GM12878 (cell line): ENCODE measurements around the gene PRPF6. TPM values are rescaled to one million over a fixed set of nuclear protein-coding genes. Genes with fewer than 3 reads are reported as not detected.

Experiments used
- ATAC-seq: fragments of 200-7000 bp; cut with Tn5 transposase; 3 replicates; pipeline ENCODE4 v1.9.1; 2020; ENCODE audit warnings: mild to moderate bottlenecking, moderate library complexity
- BruUV-seq: library from RNA; stranded (reverse); fragments of 400-500 nt; replicated peaks from 2 replicates; lab custom pipeline; 2021; lab: Mats Ljungman, UMichigan
- CTCF ChIA-PET: fragments of 300-600 bp; sonication (Branson Sonifier 250); formaldehyde crosslinking; extraction: SDS; loops from one replicate; lab custom pipeline; 2021; ENCODE audit warnings: inconsistent platforms; lab: Yijun Ruan, JAX
- POLR2A ChIA-PET: fragments of 350-600 bp; formaldehyde crosslinking; extraction: SDS; loops from one replicate; lab custom pipeline; 2021; ENCODE audit warnings: inconsistent platforms; lab: Charles Lee
- RAD21 ChIA-PET: fragments of 300-600 bp; sonication (Branson Sonifier 250); formaldehyde crosslinking; loops from one replicate; lab custom pipeline; 2023; ENCODE audit warnings: antibody characterized with exemption; ENCODE audit not compliant: unreplicated experiment; lab: Charles Lee
- SMC1A ChIA-PET: fragments of 300-600 bp; sonication (Branson Sonifier 250); formaldehyde crosslinking; loops from one replicate; lab custom pipeline; 2023; ENCODE audit not compliant: unreplicated experiment, uncharacterized antibody; lab: Charles Lee
- DNase-seq: peaks from one replicate; pipeline ENCODE4 v3.0.0-alpha.2; 2011; ENCODE audit warnings: low read depth, low spot score
- FAIRE-seq: peaks from 3 replicates; lab custom pipeline; 2011; peaks lifted over from hg19 to GRCh38; lab: Jason Lieb, UNC
- H2AFZ ChIP-seq: 2 replicates; pipeline ENCODE4 v1.6.0; 2011; ENCODE audit warnings: low read depth, low read length, control low read depth; ENCODE audit not compliant: control insufficient read depth
- H3K27ac ChIP-seq: 2 replicates; pipeline ENCODE4 v1.5.1; 2011; ENCODE audit warnings: control low read depth; ENCODE audit not compliant: control insufficient read depth, insufficient read depth
- H3K27me3 ChIP-seq, 2 experiments: replicated peaks in 1 of 2; 2 replicates each; pipeline versions ENCODE4 v1.6.0 to v1.6.1; 2011; ENCODE audit warnings: low read length in 1 of 2; ENCODE audit not compliant: control insufficient read depth in 2 of 2, insufficient read depth in 2 of 2
- H3K36me3 ChIP-seq, 2 experiments: 2 replicates each; pipeline ENCODE4 v1.5.1; 2011; ENCODE audit warnings: low read length in 1 of 2; ENCODE audit not compliant: control insufficient read depth in 2 of 2, insufficient read depth in 2 of 2
- H3K4me1 ChIP-seq: 2 replicates; pipeline ENCODE4 v1.6.1; 2011; ENCODE audit warnings: mild to moderate bottlenecking, low read length, moderate library complexity, mixed read lengths; ENCODE audit not compliant: control insufficient read depth, insufficient read depth
- H3K4me2 ChIP-seq: 2 replicates; pipeline ENCODE4 v1.6.0; 2011; ENCODE audit warnings: control low read depth; ENCODE audit not compliant: control insufficient read depth, insufficient read depth
- H3K4me3 ChIP-seq: fragments of 200-600 bp; sonication (generic); 2 replicates; pipeline ENCODE4 v1.5.1; 2016
- H3K79me2 ChIP-seq: 2 replicates; pipeline ENCODE4 v1.6.0; 2011; ENCODE audit warnings: low read length; ENCODE audit not compliant: control insufficient read depth, insufficient read depth
- H3K9ac ChIP-seq: 2 replicates; pipeline ENCODE4 v1.8.0; 2011; ENCODE audit warnings: low read length, control low read depth, mixed read lengths; ENCODE audit not compliant: control insufficient read depth, insufficient read depth
- H3K9me3 ChIP-seq: replicated peaks from 3 replicates; pipeline ENCODE4 v1.5.1; 2011; ENCODE audit warnings: mild to moderate bottlenecking, low read length; ENCODE audit not compliant: control insufficient read depth, insufficient read depth
- H4K20me1 ChIP-seq: 2 replicates; pipeline ENCODE4 v1.6.0; 2011; ENCODE audit not compliant: control insufficient read depth, insufficient read depth
- CHD2 ChIP-seq: IDR thresholded peaks from 2 replicates; pipeline ENCODE4 v1.6.1; 2011; ENCODE audit warnings: low read depth, low read length, improper control_type of control experiment, borderline replicate concordance
- ELK1 ChIP-seq: IDR thresholded peaks from 2 replicates; pipeline ENCODE4 v1.6.1; 2012; ENCODE audit warnings: low read depth, low read length, improper control_type of control experiment
- EP300 ChIP-seq, 2 experiments: fragments of 150-350 bp in 1 of 2; IDR thresholded peaks; 2 replicates each; pipeline ENCODE4 v1.6.1; 2011 to 2012; ENCODE audit warnings: low read depth in 2 of 2, low read length in 2 of 2, borderline replicate concordance in 1 of 2, improper control_type of control experiment in 1 of 2, inconsistent platforms in 1 of 2; ENCODE audit not compliant: control insufficient read depth in 1 of 2
- IKZF1 ChIP-seq: fragments of 450-650 bp; conservative IDR thresholded peaks from 2 replicates; pipeline ENCODE4 v1.6.1; 2017; ENCODE audit warnings: antibody characterized with exemption, mild to moderate bottlenecking
- IKZF2 ChIP-seq, 2 experiments: fragments of 450-650 bp; IDR thresholded peaks; 2 replicates each; pipeline ENCODE4 v1.6.1; 2017; ENCODE audit warnings: mild to moderate bottlenecking in 2 of 2, moderate library complexity in 2 of 2
- KAT2A ChIP-seq: conservative IDR thresholded peaks from 2 replicates; pipeline ENCODE4 v1.6.1; 2011; ENCODE audit warnings: low read depth, low read length; ENCODE audit not compliant: control insufficient read depth
- LARP7 ChIP-seq: fragments of 450-650 bp; IDR thresholded peaks from 2 replicates; pipeline ENCODE4 v1.6.1; 2017; ENCODE audit warnings: mild to moderate bottlenecking
- NKRF ChIP-seq: fragments of 450-650 bp; conservative IDR thresholded peaks from 2 replicates; pipeline ENCODE4 v1.6.1; 2017; ENCODE audit warnings: mild to moderate bottlenecking, moderate library complexity
- NR2C2 ChIP-seq: IDR thresholded peaks from 2 replicates; pipeline ENCODE4 v1.6.1; 2011; ENCODE audit warnings: borderline replicate concordance, low read depth; ENCODE audit not compliant: control insufficient read depth, insufficient read length
- NRF1 ChIP-seq: conservative IDR thresholded peaks from 2 replicates; pipeline ENCODE4 v1.6.1; 2011; ENCODE audit warnings: mild to moderate bottlenecking, low read depth, low read length, improper control_type of control experiment
- POLR2AphosphoS5 ChIP-seq: IDR thresholded peaks from 2 replicates; pipeline ENCODE4 v1.6.1; 2011; ENCODE audit warnings: mild to moderate bottlenecking, low read length, inconsistent platforms
- RAD51 ChIP-seq: fragments of 450-650 bp; IDR thresholded peaks from 2 replicates; pipeline ENCODE4 v1.6.1; 2016; ENCODE audit warnings: moderate library complexity, mild to moderate bottlenecking, inconsistent platforms
- SIN3A ChIP-seq: IDR thresholded peaks from 2 replicates; pipeline ENCODE4 v1.6.1; 2012; ENCODE audit warnings: low read depth, low read length, improper control_type of control experiment
- SIX5 ChIP-seq: IDR thresholded peaks from 2 replicates; pipeline ENCODE4 v1.6.1; 2011; ENCODE audit warnings: mild to moderate bottlenecking, low read depth, low read length, moderate library complexity; ENCODE audit not compliant: severe bottlenecking
- SKIL ChIP-seq: fragments of 450-650 bp; IDR thresholded peaks from 2 replicates; pipeline ENCODE4 v1.6.1; 2017; ENCODE audit warnings: mild to moderate bottlenecking, low read depth, inconsistent platforms; ENCODE audit not compliant: poor library complexity, severe bottlenecking
- SP1 ChIP-seq: IDR thresholded peaks from one replicate; pipeline ENCODE4 v1.6.1; 2011; ENCODE audit warnings: low read depth, low read length
- TARDBP ChIP-seq: IDR thresholded peaks from 2 replicates; pipeline ENCODE4 v1.6.1; 2016; ENCODE audit warnings: borderline replicate concordance
- ZNF207 ChIP-seq: fragments of 450-650 bp; IDR thresholded peaks from 2 replicates; pipeline ENCODE4 v1.6.1; 2014; ENCODE audit warnings: antibody characterized with exemption, mild to moderate bottlenecking, borderline replicate concordance
- ZNF217 ChIP-seq: fragments of 450-650 bp; IDR thresholded peaks from 2 replicates; pipeline ENCODE4 v1.6.1; 2017; ENCODE audit warnings: antibody characterized with exemption, mild to moderate bottlenecking
- ZNF24 ChIP-seq: fragments of 450-650 bp; IDR thresholded peaks from 2 replicates; pipeline ENCODE4 v1.6.1; 2017; ENCODE audit warnings: antibody characterized with exemption, mild to moderate bottlenecking
- WGBS: methylation state at CpG from one replicate; pipeline ENCODE4 v1.1.6; 2016; ENCODE audit warnings: low lambda C conversion rate; ENCODE audit not compliant: insufficient replicate concordance, insufficient coverage; ENCODE audit errors: missing lambda C conversion rate; 5-methylcytosine and 5-hydroxymethylcytosine counted together
- in situ Hi-C: fragments of 300-500 bp; cut with MboI; formaldehyde crosslinking; loops from 9 replicates; pipeline ENCODE4 v1.14.3; 2018; ENCODE audit warnings: mixed read lengths
- intact Hi-C: fragments of 100-400 bp; cut with micrococcal nuclease; formaldehyde crosslinking; loops from one replicate; pipeline ENCODE4 v1.14.2; 2022; ENCODE audit not compliant: unreplicated experiment
- polyA plus RNA-seq, 11 experiments: library from polyadenylated mRNA; depleted of rRNA in 4 of 11; unstranded in 6 of 11; stranded (reverse) in 5 of 11; fragments of >200 nt; fragmentation: Nextera tagmentation in 4 of 11; fragmentation: Illumina TruSeq in 1 of 11; extraction: Ambion mirVana in 4 of 11; extraction: Trizol in 1 of 11; gene quantifications; 1 replicate in 1 of 11; 2 replicates in 10 of 11; pipeline versions ENCODE4 v1.2.1 to v1.2.3, GENCODE V29; 2011 to 2016; ENCODE audit warnings: inconsistent platforms in 2 of 11, missing spikeins in 2 of 11, low read depth in 1 of 11
- total RNA-seq, 4 experiments: library from RNA; depleted of rRNA in 3 of 4; stranded (reverse); fragments of >200 nt in 3 of 4; fragmentation: Illumina TruSeq in 1 of 4; extraction: Trizol in 1 of 4; gene quantifications; 2 replicates each; pipeline versions ENCODE4 v1.2.1 to v1.2.3, GENCODE V29; 2013 to 2021

Gene PRPF6
- total and polyA plus RNA-seq, 10 of the 15 experiments (the other 5 are each of a cell fraction or from before 2014, with no cell fraction given) = 5.0 to 102 (median 71.3) TPM

- CTCF ChIA-PET = no interaction called here
- Histone ChIP-seq H3K79me2 (peaks cover 30% of the 10 kb centered on the region), H3K4me3 (no peak overlapping the region), H3K4me2 (no peak overlapping the region), H2AFZ (no peak overlapping the region), H3K9me3 (no peaks in the 10 kb centered on the region), H3K36me3 (peaks cover 3 to 22% of the 10 kb centered on the region in 2 experiments), H4K20me1 (no peaks in the 10 kb centered on the region), H3K9ac (no peak overlapping the region), H3K4me1 (peaks cover 18% of the 10 kb centered on the region; the same call in 1 of the 2 replicates), H3K27me3 (no peaks in the 10 kb centered on the region), H3K27ac (no peak overlapping the region)
- intact Hi-C loops (no loop called here), in situ Hi-C loops (no loop called here)
- 78% methylated on average over 8 of the region's 12 CpGs for WGBS
- POLR2A ChIA-PET = interaction anchor here (1.2 to 2.5 kb wide), 3 partner anchors 11 to 37 kb away, joined by 3 to 10 read pairs (median 4); no protein-coding TSS in a partner anchor
- SMC1A ChIA-PET = interaction anchor here (2.8 kb wide), 1 partner anchor 9 kb away, joined by 10 read pairs; no protein-coding TSS in a partner anchor
- ATAC-seq = no peak
- no peak for FAIRE-seq
- TSS peak; percentile 26 for BruUV-seq
- TF ChIP-seq CHD2 = no peak
- no peak for TF ChIP-seq ZNF207
- TF ChIP-seq IKZF2 (IDR thresholded peaks at IDR 0.05) = no peak
- no peak for TF ChIP-seq RAD51
- no peak for TF ChIP-seq SP1
- TF ChIP-seq KAT2A = no peak
- TF ChIP-seq SIX5 = no peak
- TF ChIP-seq EP300 (IDR thresholded peaks at IDR 0.05; ENCODE audit: borderline replicate concordance in 1 of 2, control insufficient read depth in 1 of 2, low read depth in 2 of 2, low read length in 2 of 2) = no peak
- no peak for TF ChIP-seq TARDBP
- no peak for TF ChIP-seq NRF1
- no peak for TF ChIP-seq ZNF217
- TF ChIP-seq IKZF1 = no peak
- no peak for TF ChIP-seq ZNF24
- TF ChIP-seq NR2C2 = no peak
- no peak for TF ChIP-seq POLR2AphosphoS5
- TF ChIP-seq SKIL = no peak
- TF ChIP-seq LARP7 = no peak
- TF ChIP-seq SIN3A = no peak
- TF ChIP-seq NKRF = no peak
- no peak for TF ChIP-seq ELK1
- DNase-seq = no peak
- RAD21 ChIA-PET = interaction anchor here (0.6 to 1.8 kb wide), 3 partner anchors 26 to 63 kb away, joined by 4 to 5 read pairs (median 4); no protein-coding TSS in a partner anchor
These were observed 94.6 kb downstream of the PRPF6 start for GRCh38 chr20:64075556-64075955.
